ENCODE data around the gene FHOD1.

DNA sequence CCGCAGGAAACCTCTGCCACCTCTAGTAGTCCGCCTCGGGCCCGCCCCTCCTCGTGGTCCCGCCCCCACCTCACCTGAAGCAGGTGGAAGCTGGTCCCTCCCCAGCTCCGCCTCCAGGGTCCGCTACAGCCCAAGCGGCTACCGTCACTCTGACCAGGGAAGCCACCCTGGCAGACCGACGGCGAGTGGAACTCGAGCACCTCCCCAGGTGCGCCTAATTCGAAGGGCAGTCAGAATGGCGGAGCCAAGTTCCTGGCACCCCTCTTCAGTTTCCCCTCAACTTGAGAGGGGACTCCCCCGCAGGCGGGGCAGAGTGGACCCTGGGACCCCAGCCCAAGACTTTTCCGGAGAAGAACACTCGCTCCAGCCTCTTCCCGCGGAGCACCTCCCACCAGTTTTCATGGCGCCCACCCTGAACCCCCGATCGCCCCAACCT is 507 bp downstream of the FHOD1 start:
- no peak for TF ChIP-seq GATA3 (IDR thresholded peaks at IDR 0.05; ENCODE audit: low read depth, low read length)
- TF ChIP-seq GATA2 (IDR thresholded peaks at IDR 0.05; ENCODE audit: low read depth, low read length): no peak

Data from SH-SY5Y (cell line).